Activated CD8-positive, alpha-beta memory T cell treated with anti-CD3 and anti-CD28 coated beads, Interleukin-2, amount 50 U/mL, for 1 hour (primary cell): Measurements from ENCODE around the gene ITGA11.
"Not testable (repeated sequence)": the region's sequence is repeated elsewhere in the genome, so short reads cannot be mapped to it uniquely, and the experiment has no call there.

ENCODE experiments used
- DNase-seq: peaks from one replicate; pipeline ENCODE4 v3.0.0-alpha.2; 2020; ENCODE audit errors: extremely low read depth

The ITGA11 gene

GRCh38 chr15:68423359-68424296 is 8.3 kb downstream of the ITGA11 start:
- no peak for DNase-seq

GRCh38 chr15:68422403-68423145 is 9.4 kb downstream of the ITGA11 start:
- DNase-seq: not testable (repeated sequence)

- no peak for DNase-seq
These were observed 10.1 kb downstream of the ITGA11 start for GRCh38 chr15:68421798-68422402.

- DNase-seq: no peak
These were observed 10.8 kb downstream of the ITGA11 start for GRCh38 chr15:68421115-68421551.

- no peak for DNase-seq
These were observed 11.7 kb downstream of the ITGA11 start for GRCh38 chr15:68420186-68420684.

- no peak for DNase-seq
These were observed 12.4 kb downstream of the ITGA11 start for GRCh38 chr15:68419301-68420175.

GRCh38 chr15:68418611-68419161 is 13.3 kb downstream of the ITGA11 start:
- DNase-seq: no peak

GRCh38 chr15:68417897-68418296 is 14.1 kb downstream of the ITGA11 start:
- no peak for DNase-seq

GRCh38 chr15:68417051-68417450 is 14.9 kb downstream of the ITGA11 start:
- DNase-seq: no peak

- no peak for DNase-seq
These were observed 15.8 kb downstream of the ITGA11 start for GRCh38 chr15:68416158-68416535.

- DNase-seq: no peak
These were observed 16.3 kb downstream of the ITGA11 start for GRCh38 chr15:68415501-68416157.

- no peak for DNase-seq
These were observed 16.9 kb downstream of the ITGA11 start for GRCh38 chr15:68415061-68415460.

- no peak for DNase-seq
These were observed 17.4 kb downstream of the ITGA11 start for GRCh38 chr15:68414591-68414990.

- DNase-seq: no peak
These were observed 17.8 kb downstream of the ITGA11 start for GRCh38 chr15:68414206-68414555.

- no peak for DNase-seq
These were observed 18.4 kb downstream of the ITGA11 start for GRCh38 chr15:68413363-68414205.

GRCh38 chr15:68412218-68412617 is 19.7 kb downstream of the ITGA11 start:
- no peak for DNase-seq

GRCh38 chr15:68411735-68412134 is 20.2 kb downstream of the ITGA11 start:
- DNase-seq: no peak

GRCh38 chr15:68411343-68411675 is 20.7 kb downstream of the ITGA11 start:
- no peak for DNase-seq

GRCh38 chr15:68410466-68411342 is 21.3 kb downstream of the ITGA11 start:
- no peak for DNase-seq
